Measurements from ENCODE around the gene CPZ.

CPZ gene

DNA sequence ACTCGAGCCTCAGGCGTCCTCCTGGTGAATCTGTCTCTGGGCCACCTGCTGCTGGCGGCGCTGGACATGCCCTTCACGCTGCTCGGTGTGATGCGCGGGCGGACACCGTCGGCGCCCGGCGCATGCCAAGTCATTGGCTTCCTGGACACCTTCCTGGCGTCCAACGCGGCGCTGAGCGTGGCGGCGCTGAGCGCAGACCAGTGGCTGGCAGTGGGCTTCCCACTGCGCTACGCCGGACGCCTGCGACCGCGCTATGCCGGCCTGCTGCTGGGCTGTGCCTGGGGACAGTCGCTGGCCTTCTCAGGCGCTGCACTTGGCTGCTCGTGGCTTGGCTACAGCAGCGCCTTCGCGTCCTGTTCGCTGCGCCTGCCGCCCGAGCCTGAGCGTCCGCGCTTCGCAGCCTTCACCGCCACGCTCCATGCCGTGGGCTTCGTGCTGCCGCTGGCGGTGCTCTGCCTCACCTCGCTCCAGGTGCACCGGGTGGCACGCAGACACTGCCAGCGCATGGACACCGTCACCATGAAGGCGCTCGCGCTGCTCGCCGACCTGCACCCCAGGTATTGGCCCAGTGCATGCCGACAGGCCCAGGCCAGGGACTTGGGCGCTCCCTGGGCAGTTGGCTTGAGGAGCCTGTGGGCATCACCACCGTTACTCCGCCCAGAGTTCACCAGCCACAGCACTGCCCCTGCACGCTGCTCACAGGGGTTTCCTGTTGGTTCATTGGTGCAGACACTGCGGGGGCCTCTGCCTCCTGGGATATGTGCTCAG is 11.3 kb upstream of the CPZ start:
- no peak for DNase-seq (ENCODE audit: low spot score)

DNA sequence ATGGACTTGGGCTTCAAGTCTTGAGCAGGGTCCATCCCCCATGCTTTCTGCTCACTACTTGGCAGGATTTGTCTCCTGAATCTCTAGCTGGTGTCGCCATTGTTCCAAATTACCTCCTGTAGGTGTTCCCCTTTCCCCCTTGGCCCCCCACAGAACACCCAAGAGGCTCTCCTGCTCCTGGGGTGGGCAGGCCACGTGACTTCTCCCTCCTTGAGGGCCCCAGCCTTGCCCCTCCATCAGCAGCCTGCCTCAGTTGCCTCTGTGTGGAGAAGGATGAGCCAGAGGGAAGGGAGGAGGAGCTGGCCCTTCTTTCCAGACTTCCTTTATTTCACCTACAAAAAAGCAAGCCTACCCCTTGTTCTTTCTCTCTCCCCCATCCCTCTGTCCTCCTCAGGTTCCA is 10.5 kb upstream of the CPZ start:
- DNase-seq (ENCODE audit: low spot score) = no peak

DNA sequence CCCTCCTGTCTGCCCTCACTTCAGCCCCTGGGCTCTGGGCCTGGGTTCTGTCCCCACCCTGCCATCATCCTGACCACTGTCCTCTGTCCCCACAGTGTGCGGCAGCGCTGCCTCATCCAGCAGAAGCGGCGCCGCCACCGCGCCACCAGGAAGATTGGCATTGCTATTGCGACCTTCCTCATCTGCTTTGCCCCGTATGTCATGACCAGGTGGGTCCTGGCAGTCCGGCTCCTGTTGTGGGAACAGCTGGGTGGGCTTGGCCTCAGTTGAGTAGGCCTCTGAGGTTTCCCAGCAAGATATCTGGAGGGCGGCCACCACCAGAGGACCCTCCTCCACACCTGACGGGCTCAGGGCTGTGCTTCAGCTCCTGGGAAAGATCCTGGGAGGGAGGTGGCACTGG is 10.1 kb upstream of the CPZ start:
- no peak for DNase-seq (ENCODE audit: low spot score)

DNA sequence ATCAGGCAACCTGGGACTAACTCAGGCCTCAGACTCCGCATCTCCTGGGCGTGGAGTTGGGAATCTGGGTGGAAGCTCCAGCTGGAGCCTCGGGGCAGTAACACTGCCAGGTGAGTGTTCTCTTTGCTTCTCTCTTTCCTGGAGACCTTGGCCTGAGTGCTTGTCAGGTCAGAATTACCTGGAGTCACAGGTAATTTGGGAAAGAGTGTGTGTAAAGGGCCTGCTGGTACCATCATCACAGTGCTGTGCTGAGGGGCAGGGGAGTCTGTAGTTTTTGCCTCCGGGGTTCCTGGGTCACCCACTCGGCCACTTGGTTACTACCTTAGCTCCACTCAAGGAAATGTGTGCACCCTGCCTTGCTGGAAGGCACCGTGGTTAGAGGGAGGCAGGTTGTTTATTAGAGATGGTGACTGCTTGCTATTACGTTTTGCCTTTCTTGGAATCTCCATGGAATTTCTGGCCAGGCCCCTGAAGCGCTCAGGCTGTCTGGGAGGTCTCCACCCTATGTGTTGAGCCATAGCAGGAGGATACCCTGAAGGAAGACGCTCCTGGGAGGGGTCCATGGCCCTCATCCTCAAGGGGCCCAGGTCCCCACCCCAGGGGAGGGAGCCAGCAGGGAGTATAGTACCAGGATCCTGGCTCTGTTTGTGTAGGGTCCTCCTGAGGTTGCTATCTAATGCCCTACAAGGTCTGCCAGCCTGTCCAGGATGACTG is 9.5 kb upstream of the CPZ start:
- DNase-seq (ENCODE audit: low spot score) = no peak

DNA sequence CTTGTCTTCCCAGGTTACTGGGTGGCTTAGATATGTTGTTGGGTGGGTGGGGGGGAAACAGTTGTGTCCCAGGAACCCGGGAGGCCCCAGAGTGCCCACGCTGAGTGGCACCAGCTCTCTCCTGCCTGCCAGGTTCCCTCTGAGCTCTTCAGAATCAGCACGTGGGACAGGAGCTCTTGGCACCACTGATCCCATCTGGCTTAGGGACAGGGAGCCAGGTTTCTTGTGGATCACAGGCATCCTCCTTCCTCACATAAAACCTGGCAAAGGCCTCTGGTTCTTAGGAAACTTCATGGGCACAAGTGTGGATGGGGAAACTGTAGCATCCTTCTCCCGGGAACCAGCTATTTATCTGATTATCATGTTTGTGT is 8.9 kb upstream of the CPZ start:
- no peak for DNase-seq (ENCODE audit: low spot score)

DNA sequence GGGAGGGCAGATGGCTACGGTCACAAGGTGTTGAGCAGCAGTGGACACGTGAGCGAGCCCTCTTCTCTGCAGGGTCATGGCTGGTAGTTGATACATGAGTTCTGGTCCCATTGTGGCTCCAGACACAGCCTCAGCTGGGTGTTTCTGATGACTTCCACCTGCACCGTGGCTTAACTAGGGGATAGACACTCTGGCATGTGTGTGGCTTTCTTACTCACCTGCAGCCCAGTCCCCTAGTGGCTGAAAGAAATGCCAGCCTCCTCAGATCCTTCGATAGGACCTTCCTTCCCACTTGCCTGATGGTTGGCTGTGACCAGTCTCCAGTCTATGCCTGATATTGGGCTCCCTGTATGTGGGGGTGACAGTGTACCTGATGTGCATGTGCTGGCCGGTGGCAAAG is 7.4 kb upstream of the CPZ start:
- DNase-seq (ENCODE audit: low spot score) = no peak

DNA sequence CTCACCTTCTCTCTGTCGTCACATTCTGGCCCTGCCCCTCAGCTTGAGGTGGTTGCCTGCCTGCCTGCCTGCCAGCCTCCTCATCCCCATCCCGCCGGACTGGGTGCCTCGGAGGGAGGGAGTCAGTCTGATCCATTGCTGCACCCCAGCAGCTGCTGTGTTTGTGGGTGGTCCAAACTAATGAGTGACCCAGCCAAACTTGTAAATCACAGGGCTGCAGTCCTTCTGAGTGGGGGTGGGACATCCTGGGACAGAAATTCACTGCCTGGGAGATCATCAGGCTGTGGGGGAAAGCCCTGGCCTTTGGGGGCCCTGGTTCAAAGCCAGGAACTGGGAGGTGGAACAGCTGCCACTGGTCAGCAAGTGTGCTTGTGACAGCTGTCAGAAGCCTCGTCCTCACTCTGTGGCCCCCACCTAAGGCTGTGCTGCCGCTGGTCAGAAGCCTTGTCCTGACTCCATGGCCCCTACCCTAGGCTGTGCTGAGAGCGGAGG is 6.8 kb upstream of the CPZ start:
- DNase-seq (ENCODE audit: low spot score) = no peak

DNA sequence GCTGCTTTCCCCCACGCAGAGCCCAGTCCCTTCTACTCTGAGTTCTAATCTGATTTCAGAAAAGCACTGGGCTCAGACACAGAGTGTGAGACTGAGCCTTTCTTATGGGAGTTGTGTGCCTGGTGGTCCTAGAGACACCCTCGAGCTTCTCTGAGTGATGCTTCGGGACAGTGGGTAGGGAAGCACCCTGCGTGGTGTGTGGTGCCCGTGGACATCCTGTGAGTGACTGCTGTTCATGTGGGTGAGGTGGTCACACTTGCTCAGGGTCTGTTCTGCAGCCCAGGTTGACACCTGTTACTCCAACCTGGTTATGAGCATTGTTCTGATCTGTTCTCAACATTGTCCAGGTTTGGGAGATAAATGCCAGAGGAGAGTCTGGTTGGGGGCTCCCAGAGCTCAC is 6.3 kb upstream of the CPZ start:
- no peak for DNase-seq (ENCODE audit: low spot score)

DNA sequence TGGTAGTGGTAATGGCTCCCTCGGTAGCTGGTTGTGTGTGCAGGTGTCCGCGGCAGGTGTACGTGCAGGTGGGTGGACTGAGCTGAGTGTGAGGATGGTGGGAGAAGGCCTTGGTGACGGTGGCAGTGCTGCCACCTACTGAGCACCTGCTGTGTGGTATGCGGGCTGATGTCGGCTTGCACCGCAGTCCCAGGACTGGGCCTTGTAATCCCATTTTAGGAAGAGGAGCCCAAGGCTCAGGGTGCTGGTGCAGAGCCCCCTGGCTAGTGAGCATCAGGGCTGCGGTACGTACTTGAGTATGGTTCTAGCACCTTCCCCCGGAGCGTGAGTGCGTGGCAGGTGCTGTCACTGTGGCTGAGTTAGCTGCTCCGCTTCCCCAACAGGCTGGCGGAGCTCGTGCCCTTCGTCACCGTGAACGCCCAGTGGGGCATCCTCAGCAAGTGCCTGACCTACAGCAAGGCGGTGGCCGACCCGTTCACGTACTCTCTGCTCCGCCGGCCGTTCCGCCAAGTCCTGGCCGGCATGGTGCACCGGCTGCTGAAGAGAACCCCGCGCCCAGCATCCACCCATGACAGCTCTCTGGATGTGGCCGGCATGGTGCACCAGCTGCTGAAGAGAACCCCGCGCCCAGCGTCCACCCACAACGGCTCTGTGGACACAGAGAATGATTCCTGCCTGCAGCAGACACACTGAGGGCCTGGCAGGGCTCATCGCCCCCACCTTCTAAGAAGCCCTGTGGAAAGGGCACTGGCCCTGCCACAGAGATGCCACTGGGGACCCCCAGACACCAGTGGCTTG is 5.7 kb upstream of the CPZ start:
- DNase-seq (ENCODE audit: low spot score) = no peak

DNA sequence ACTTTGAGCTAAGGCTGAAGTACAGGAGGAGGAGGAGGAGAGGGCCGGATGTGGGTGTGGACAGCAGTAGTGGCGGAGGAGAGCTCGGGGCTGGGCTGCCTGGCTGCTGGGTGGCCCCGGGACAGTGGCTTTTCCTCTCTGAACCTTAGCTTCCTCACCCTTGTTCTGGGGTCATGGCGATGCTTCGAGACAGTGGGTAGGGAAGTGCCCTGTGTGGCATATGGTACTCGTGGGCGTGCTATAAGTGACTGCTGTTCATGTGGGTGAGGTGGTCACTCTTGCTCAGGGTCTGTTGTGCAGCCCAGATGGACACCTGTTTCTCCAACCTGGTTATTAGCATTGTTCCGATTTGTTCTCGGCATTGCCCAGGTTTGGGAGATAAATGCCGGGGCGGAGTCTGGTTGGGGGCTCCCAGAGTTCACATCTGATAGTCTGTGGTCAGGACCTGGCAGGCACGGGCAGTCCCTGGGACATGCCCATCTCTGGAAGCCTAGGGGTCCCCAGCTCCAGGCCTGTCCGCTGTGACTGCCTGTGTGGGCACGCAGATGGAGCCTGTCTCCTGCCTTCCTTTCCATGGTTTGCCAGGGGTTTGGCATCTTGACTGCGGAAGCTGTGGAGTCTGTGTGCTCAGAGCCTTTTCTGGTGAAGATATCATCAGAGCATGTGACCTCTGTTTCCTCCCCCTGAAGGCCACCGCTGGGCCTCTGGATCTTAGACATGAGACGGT is 4.9 kb upstream of the CPZ start:
- no peak for DNase-seq (ENCODE audit: low spot score)

DNA sequence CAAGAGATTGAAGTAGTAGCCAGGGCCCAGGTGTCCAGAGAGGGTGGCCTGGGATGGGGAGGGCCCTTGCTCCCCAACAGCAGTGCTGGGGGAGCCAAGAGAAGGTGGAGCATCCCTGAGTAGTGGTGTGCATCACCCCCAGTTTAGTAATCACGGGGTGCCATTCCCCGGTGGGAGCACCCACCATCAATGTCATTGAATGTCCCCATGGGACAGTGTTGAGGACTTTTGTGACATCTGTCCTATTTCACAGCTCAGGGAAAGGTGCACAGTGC is 4.4 kb upstream of the CPZ start:
- no peak for DNase-seq (ENCODE audit: low spot score)

DNA sequence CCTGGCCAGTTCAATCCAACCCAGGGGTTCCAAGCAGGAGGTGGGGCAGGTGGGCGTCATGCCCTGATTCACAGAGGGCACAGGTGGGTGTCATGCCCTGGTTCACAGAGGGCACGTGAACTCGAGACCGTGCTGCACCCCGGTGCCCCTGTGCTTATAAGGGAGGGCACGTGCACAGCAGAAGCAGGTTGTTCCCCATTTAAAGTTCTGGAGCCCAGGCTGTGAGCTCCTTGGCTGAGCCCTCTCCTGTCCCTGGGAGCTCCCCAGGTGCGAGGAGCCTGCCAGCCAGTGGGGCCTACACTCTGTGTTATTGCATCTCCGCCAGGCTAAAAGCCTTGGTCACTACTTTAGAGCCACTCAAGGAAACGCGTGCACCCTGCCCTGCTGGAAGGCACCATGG is 3.2 kb upstream of the CPZ start:
- no peak for DNase-seq (ENCODE audit: low spot score)

DNA sequence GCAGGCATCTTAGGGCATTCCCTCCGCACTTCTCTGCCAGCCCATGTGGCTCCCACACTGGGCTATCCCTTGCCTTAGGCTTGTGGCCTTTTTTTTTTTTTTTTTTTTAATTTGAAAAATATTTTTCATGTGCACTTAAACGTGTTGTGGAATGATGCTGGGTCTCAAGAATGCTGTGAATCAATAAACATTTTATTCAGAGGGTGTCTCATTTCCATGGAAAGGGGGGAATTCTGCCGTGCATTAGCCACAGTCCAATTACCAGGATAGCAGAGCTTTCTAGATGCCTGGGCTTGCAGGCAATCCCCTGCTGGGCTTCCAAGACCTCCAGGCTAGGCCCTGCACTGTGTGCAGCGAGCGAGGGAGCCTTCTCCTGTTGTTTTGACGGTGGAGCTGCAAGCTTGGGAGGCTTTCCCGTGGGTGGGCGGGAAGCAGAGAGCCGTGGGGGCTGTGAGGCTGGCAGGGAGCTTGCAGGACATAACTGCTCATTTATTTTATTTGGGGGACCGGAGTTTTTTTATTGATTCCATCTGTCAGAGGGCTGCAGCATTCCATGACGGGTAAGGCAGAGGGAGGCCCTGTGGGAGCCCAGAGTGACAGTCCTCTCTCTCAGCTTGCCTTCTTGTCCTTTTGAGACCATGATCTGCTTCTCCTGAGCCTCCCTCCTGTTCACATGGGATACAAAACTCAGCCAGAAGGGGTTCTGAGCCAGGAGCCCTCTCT is 2.6 kb upstream of the CPZ start:
- peak; percentile 57 for DNase-seq (ENCODE audit: low spot score)

DNA sequence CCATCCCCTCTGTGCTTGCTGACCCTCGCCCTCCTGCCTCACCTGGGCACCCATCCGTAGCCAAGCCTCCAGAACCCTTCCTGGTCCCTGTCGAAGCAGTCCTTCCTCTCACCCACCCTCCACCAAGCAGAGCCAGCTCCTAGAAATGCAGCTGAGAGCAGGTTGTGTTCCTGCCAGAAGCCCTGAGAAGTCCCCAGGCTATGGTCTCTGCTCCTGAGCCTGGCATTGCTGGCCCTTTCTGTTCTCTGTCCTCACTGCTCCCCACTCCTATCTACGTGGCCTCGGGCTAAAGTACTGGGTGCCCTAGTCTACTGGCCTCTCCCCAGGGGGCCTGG is 2.1 kb upstream of the CPZ start:
- DNase-seq (ENCODE audit: low spot score) = no peak

DNA sequence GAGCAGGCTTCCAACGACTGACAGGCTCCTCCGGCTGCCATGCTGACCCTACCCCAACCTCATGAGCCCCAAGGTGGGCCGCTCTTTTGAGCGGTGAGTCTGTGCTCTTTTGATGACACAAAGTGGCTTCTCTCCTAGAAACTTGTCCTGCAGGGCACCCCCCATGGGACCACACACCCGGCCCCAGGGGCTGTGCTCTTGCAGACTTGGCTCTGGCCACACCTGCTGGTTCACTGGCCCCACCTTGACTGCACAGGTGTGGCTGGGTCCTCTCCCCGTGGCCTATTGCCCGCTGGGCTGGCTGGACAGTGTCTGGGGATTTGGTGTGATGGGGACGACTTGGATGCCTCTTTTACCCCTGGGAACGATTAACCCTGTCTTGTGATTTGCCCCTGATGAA is 1.5 kb upstream of the CPZ start:
- no peak for DNase-seq (ENCODE audit: low spot score)

DNA sequence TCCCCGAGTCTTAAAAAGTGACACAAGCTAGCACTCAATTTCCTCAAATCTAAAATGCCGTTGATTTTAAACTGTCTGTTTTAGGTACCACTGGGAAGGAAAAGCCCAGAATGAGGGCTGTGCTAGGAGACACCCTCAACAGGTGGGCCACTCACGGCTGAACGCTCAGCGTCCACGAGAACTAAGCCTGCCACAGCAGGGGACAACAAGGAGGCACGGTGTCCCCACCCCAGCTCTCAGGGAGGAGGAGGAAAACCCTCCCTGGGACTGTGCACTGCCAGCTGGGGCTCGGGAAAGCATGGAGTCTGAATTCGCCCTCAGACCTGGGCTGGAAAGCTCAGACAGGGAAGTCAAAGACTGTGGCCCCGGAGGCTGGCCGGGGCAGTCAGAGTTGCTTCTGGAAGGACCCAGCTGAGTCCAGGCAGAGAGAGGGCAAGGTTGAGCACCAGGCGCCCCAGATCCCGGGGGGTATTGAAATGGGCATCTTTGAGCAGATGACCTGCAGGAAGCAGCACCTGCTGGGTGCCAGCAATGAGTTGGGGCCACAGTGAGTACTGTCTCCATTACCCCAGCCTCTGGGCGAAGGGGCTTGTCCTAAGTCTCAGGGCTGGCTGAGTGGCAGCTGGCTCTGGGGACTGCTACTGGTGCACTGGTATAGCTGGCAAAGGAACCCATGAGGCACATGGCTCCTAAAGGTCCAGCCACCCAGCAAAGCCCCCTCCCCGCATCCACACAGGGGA is 769 bp upstream of the CPZ start:
- DNase-seq (ENCODE audit: low spot score) = no peak

DNA sequence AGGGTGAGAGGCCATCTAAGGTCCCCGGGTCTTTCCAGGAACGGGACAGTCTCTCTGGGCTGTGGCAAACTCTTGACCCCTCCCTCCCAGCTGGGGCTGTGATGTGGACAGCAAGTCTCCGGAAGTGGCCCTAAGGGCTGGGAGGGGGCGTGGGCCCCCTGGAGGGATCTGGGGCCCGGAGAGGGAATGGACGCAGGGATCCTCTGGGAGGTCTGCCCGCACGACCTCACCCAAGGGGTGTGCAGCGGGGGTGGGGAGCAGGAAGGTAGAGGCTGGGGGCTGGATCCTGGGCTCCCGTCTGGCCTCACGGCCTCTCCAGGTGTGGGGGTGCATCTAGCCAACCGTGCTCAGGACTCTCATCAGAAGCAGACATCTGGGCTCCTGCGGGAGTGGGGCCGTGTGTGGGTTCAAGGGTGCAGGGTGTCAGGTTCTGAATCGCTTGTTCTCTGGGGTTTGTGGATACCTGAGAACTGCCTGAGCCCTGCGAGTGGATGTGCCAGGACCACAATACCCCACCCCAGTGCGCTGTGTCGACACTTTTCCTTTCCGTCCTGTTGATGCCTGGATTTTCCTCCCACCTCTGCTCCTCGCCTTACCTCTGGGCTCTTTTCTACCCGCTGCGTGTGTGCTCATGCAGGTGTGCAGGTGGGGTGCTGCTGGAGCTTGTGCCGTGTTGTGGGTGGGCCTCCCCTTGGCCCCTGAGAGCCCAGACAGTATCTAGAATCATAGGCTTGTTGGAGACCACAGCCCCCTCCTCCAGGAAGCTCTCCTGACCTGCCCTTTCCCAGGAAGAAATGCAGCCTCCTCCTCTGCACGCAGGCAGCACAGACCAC is 915 bp downstream of the CPZ start:
- DNase-seq (ENCODE audit: low spot score) = no peak

DNA sequence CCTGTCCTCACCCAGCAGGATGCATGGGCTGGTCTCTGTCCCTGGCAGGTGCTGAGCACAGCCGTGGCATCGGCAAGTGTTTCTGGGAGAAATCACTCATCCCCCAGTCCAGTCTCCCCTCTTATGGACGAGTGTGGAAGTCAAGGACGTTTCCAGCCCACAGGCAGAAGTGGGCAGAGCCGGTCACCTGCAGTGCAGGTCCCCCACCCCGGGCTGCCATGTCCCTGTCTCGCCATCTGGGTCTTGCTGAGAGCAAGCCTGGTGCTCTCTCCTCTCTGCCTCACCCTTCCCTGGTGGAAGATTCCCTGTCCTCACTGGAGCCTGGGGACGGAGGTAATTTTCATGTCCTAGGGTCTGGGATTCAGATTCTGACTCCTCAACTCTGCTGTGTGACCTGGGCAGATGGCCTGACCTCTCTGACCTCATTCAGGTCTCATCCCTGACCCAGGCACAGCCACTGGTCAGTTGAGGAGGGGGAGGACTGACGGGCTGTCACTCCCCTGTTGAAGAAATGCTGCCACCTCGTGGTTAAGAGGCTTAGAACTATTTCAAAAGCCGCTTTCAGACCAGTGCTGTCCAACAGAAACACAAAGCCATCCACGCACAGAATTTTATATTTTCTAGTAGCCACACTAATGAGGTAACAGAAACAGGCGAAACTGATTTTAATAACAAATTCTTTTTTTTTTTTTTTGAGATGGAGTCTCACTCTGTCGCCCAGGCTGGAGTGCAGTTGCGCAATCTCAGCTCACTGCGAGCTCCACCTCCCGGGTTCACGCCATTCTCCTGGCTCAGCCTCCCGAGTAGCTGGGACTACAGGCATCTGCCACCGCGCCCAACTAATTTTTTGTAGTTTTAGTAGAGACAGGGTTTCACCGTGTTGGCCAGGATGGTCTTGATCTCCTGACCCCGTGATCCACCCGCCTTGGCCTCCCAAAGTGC is 1.8 kb downstream of the CPZ start:
- DNase-seq (ENCODE audit: low spot score) = peak; percentile 92

Measured in GM03348 (cell line).